Right forelimb (tissue), 1 donor: ENCODE measurements around the gene PRR23E.

Experiments used
- DNase-seq: peaks from one replicate; pipeline ENCODE4 v3.0.0-alpha.2; 2018

Gene PRR23E

DNA sequence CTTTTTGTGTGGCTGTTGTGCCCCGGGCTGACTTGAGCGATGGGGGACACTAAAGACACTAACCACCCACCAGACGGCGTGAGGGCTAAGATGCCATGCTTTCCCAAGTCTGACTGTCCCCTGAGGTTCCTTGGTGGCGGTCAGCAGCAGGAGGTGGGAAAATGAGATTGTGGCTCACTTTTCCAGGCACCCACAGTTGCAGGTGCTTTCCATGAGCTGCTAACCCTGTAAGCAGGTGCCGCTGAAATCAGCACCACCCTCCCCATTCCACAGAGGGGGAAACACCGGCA, 17.7 kb downstream of the PRR23E start:
- no peak for DNase-seq

DNA sequence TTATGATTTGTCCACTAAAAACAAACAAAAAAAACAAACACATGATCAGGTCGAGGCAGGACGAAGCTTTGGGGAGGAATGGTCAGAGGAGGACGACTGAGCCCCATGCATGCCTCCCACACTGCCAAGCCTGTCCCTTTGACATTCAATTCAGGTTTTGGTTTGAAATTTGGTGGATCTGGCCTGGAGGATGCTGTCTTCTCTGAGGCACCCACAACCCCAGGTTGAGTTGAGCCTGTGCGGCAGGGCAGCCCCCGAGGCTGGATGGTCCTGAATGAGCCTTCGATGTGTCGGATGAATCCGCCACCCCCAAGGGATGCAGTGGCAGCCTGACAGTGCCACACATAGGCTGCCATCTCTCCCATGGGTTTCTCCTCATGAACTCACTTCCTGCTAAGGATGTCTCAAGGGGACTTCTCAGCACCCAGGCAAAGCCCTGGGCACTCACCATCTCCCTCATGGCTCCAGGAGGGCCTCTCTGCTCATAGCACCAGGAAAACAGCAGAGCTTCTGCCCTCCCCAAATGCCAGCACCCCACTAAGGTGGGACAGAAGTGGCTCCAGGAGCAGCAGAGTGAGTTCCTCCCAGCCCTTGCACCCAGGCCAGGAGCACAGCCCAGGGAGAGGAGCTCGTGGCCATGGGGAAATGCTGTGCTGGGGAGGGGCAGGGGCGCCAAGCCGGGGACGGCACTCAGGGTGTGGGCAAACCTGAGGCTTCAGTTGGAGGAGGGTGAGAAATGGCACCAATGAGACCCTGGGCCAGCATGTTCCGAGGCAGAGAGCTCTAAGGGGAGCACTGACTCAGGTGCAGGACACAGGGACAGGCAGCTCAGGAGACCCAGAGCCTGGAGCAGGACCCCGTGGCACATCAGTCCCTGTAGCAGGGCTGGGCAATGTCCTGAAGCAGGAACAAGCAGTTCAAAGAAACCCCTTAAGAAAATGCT, 18.5 kb downstream of the PRR23E start:
- no peak for DNase-seq

DNA sequence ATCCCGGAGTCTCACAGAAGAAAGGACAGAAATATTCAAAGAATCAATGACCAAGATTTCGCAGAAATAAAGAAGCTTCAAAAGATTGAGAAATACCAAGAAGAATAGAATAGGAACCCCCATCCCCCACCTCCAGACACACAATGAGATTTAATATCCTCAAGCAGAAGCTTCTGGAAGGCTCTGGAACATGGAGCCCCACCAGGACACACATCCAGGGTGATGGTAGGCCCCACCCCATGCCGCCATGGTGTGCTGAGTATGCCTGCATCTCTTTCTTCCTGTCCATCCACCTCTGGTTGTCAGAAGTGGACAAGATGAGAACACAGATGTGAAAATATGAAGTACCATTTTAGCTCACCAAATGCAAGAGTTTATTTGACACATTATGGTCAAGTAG, 19.3 kb downstream of the PRR23E start:
- no peak for DNase-seq

- no peak for DNase-seq
These were observed 19.8 kb downstream of the PRR23E start for GRCh38 chr3:127212711-127213110.

- no peak for DNase-seq
These were observed 20.5 kb downstream of the PRR23E start for GRCh38 chr3:127213381-127213918.

- DNase-seq: no peak
These were observed 22.0 kb downstream of the PRR23E start for GRCh38 chr3:127214975-127215374.

DNA sequence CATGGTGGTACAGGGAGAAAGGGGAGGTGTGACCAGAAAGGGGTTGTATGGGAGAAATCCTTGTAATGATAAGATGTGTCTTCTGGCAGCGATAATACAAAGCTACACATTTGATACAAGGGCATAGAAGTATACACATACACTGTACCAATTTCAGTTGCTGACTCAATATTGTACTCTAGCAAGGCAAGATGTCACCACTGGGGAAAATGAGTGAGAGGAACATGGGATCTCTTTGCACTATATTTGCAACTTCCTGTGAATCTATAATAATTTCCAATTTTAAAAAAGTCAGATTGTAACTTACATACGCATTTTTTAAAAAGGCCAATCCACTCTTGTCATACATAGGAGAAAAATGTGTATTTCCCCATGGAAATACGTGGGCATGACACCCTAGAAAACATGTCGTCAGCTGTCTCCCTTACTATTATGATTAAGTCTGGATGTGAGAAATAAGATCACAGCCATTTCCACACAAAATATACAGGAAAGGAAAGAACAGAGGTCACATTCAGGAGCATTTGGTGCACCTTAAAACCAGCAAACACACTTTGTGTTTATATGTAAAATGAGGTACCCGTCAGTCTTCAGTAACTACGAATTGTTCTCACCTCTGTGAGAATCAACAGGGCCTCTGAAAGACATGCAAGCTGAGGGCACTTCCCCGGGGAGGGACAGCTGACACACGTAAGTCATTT, 22.9 kb downstream of the PRR23E start:
- no peak for DNase-seq

DNA sequence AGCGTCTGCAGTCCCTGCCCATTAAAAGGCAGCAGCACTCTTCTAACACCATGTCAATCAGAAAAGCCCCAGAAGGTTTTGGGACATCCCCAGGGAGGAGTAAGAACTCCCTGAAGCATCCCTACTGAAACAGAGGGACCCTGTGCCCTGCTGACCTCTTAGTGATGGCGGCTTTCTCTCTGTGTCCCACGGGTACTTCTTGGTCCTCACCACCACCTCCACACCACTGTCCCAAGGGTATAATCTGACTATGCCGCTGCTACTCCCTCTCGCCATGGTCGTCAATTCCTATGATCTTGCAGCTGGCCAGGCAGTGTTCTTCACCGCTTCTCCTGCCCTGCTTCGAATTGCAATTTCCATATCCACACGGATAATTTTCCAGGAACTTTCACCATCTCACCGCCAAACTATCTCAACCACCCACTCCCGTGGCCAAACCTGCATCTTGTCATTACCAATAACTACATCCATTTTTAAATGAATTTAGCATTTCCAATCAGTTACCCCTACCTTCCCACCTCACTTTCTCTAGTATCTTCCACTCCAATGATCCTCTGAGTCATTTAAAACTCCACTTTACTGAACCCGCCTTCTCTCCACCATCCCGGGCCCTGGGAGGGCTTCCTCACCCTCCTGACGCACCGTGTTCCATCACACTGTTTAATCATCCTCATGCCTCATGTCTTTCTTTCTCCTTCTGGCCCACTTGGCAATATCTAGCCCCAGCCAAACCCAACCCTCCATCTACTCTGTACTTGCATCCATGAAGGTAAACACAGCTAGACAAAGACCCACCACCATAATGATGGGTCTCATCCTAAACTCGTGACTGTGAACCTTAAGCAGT, 23.7 kb downstream of the PRR23E start:
- no peak for DNase-seq

GRCh38 chr3:127217596-127218453, 24.9 kb downstream of the PRR23E start:
- no peak for DNase-seq

GRCh38 chr3:127218454-127218922, 25.6 kb downstream of the PRR23E start:
- no peak for DNase-seq

- DNase-seq: no peak
These were observed 27.6 kb downstream of the PRR23E start for GRCh38 chr3:127220497-127220896.

DNA sequence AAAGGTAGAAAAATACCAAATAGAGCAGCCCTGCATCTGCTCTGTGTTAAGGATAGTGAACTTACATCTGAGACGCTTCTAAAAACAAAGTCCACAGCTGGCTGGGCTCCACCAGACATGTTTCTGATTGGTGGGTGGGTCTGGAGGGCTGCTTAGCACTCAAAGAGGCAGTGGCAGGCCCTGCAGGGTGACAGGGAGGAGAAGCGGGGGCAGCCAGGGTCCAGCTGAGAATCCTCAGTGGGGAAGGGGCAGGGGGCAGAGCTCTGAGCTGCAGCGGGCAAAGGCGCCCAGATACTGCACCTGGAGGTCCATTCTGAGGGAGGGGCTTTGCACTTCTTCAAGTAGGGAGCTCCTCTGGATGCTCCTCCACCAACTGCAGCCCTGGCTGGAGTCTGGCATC, 28.1 kb downstream of the PRR23E start:
- no peak for DNase-seq

DNA sequence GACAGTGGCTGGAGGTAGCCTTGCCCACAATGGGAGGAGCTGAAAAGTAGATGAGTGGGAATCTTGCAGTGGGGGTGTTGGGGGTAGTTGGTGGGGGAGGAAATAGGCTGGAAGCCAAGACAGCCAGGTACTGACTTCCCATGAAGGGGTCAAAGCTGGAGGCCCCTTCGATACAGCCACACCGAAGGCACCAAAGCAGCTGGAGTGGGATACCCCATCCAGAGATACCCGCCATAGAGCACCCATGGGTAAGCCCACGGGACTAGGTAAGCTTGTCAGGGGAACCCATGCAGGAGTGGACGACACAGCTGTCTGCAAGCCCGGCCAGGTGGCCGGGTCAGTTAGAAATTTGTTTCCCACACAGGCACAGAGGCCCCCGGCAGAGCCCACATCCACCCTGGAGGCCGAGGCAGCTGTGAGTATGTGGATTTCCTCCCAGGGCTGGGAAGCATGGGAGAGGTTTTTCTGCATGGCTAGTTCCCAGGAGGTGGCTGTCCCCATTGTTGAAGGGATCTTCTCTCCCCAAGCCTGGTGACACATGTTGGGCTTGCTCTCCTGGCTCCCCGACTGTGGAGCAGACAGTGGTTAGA, 28.6 kb downstream of the PRR23E start:
- no peak for DNase-seq

GRCh38 chr3:127222163-127222562, 29.2 kb downstream of the PRR23E start:
- DNase-seq: no peak

GRCh38 chr3:127222664-127223063, 29.7 kb downstream of the PRR23E start:
- DNase-seq: no peak

DNA sequence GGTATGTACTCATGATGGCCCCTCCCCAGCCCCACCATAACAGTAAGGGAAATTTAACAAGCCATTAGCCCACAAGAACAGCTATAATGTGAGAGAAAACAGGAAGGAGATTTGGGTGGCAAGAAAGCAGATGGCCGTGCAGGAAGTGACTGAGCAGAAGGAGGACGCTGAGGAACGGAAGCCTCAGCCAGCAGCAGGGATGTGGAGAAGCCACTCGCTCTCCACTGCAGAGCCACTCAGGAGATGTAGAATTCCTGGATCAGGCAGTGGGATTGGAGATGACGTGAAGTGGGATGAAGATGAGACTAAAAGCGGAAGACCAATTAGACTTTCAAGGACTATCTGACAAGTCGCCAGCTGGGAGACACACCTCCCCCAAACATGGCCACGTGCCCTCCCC, 31.2 kb downstream of the PRR23E start:
- no peak for DNase-seq

GRCh38 chr3:127226457-127226856, 33.5 kb downstream of the PRR23E start:
- DNase-seq: no peak

DNA sequence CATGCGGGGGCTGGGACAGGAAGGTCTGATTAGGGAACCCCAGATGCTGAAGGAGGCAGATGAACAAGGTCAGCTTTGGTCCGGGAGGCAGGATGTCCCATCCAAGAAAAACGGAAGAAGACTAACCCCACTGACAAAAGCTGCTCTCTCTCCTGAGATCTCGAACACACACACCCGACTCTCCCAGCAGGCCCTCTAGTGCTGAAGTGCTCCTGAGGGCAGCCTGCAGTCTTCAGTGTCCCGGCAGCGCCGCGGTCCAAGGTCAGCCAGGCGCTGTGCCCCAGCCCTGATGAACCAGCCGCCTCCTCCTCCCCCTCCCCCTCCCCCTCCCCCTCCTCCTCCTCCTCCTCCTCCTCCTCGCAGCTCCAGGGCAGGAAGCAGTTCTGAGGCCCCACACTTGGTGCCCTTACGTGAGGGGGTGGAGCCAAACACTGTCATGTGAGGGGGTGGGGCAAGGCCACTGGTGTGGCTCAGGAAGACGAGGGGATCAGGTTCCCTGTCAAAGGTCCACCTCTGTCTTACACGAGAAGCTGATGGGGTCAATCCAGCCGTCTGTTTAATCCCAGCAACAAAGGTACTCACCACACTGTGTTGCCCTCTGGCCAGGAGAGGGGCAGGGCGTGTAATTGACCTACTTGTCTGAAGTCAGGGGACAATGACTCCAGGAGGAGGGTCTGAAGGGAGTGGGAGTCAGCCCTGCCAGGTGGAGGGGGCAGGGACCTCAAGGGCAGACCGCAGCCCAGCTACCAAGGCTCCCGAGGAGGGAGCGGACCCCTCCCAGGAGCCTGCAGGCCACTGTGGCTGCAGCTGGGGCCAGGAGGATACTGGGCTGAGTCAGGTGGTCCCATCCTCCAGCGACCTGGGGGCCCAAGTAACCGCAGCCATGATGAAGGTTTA, 34.3 kb downstream of the PRR23E start:
- DNase-seq: no peak

DNA sequence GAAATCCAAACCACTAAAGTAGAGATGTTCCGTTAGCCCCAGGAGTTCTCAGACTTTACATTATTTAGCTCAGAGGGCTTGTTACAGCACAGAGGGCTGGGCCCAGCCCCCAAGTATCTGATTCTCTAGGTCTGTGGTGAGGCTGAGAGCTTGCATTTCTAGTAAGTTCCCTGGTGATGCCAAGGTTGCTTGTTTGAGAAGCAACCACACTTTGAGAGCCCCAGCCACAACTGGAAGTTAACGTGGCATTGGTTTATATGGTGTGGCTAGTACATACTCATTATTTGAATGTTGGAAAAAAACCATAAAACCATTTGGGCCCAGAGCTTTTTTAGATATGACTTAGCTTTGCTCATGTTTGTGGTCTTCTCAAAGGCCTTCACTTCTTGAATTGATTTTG, 35.9 kb downstream of the PRR23E start:
- no peak for DNase-seq

DNA sequence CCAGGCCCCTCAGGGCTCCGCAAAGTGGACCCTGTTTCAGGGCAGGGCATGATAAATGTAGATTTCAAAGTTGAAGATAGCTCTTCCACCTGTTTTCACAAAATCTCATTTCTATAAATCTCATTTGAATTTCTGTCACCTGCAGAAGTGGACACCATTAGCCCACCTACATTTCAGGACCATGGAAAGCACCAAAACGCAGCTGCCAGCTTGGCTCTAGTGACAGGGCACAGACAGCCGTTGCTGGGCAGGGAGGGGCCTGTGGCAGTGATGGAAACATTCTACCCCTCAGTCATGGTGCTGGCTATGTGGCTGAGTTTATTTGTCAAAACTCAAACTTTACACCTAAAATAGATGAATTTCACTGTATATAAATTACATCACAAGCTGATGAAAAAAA, 40.4 kb downstream of the PRR23E start:
- DNase-seq: no peak

- no peak for DNase-seq
These were observed 41.8 kb downstream of the PRR23E start for GRCh38 chr3:127234778-127235177.
